Fibroblast of upper back skin (primary cell): Measurements from ENCODE around the gene KCNT2.
"Not testable (repeated sequence)": the region's sequence is repeated elsewhere in the genome, so short reads cannot be mapped to it uniquely, and the experiment has no call there.

Source experiments
- DNase-seq: peaks from one replicate; pipeline ENCODE4 v3.0.0-alpha.2; 2013

The KCNT2 gene

DNA sequence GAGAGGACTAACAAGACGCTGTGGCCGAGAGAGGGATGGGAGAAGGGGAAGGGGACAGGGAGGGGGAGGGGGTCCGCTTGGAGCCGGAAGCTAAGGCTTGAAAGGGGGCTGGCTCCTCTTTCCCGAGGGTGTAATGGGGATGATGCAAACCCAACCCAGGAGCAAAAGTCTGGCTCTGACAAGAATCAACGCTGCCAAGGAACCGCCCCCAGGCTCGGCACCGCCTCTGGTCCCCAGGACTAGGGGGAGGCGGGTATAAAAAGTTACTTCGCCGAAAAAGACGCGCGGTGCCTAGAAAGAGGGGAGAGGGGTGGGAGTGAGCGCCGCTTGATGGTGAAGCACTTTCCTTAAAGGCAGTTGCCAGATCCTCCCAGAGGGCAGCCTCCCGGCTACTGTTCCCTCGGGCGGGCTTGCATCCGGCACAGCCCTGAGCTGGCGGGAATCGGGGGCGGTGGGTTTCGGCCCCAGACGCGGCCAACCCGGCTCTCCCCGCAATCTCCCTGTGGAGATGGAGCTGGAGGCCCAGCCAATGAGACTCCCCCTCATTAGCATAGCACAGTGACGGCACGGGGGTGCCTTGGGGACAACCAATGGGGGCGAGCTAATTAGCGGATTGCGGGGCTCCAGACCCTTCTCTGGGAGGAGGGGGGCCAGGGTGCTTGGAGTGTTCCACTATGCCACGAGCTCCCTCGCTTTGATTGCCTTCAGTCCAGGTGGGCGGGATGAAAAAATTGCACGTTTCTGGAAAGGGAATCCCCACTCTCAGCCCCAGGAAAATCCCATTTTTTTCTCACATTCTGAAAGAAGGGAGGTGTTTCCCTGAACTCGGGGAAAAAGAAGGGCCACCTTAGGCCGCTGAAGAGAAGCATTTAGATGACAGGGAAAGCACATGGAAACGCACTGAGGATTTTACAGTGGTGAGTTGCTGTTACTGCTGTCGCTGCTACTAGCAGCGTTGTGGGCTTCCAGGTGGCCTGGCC, at the start of gene KCNT2:
KCNT2 (minus strand) TSS at position 51 of the 980 bp plus-strand sequence. CDS start 131 bp downstream, outside the sequence.
- peak; percentile 71 for DNase-seq

DNA sequence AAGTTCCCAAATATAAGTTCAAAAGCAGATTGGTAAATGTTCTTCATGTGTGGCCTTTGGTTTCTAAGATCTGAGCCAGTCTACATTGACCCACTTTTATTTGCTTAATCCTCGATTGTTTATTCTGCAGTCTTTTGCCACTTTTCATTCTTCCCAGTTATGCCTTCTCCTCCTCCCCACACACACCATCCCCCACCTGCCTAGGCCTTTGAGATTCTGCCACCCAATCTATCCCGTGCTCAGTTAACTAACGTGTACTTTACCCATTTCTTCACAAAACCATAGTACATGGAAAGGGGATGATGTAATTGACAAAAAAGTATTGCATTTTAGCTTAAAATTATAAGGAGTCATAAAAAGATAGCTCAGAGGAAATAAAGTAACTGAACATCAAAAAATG, 47.3 kb upstream of the KCNT2 start:
- no peak for DNase-seq

DNA sequence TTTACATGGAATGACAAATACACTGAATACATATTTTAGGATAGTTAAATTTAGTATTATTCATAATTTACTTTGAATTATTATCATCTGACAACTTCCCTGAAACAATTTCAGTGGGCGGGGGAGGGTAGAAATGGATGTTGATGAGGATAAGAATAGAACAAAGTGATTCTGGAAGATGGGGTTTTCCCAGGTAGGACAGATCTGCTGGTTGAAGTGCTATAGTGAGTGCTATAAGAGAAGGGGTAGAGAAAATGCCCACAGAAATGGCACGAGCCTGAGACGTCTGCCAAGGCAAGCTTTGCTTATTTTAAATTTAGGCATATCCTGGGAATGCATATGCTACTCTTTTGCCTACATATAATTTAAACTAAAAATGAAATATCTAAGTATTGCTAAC, 46.8 kb upstream of the KCNT2 start:
- no peak for DNase-seq

DNA sequence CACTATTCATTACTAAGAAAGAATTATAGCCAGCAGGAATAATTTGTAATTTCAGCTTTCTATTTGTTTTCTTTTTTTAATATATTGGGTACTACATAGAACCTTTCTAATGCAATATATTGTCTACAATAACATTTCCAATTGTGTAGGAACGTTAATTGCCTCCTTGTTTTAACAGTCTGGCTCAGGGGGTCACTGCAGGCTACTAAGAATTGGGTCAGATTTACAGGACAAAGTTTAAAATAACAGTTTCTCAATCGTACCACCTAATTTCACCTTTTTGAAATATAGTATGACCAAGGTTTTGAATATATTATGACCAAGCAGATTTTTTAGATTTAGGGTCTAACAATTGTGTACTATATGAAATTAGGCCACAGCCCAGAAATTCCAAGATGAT, 46.0 kb upstream of the KCNT2 start:
- no peak for DNase-seq

DNA sequence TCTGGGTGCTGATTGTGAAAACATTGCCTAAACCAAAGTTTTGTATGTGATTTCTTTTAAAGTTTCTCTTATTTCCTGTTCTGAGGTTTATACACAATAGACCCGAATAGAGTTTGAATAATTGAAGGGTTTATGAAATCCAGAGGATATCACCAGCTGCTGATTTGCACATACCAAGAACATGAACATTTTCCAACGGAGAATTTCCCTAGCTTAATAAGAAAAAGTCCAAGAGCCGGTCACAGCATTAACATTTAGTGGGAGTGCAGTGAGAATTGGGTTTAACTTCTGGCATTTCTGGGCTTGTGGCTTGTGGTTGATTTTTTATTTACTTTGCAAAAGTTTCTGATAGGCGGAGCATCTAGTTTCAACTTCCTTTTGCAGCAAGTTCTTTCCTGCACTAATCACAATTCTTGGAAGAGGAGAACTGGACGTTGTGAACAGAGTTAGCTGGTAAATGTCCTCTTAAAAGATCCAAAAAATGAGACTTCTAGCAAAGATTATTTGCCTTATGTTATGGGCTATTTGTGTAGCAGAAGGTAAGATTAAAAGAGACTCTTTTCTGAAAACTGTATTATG, 43.5 kb upstream of the KCNT2 start, which contains the start of gene CFH:
CFH (plus strand) TSS at position 407 of the 579 bp plus-strand sequence; CDS start at position 482, 75 bp downstream.
- DNase-seq, result peak; percentile 86

DNA sequence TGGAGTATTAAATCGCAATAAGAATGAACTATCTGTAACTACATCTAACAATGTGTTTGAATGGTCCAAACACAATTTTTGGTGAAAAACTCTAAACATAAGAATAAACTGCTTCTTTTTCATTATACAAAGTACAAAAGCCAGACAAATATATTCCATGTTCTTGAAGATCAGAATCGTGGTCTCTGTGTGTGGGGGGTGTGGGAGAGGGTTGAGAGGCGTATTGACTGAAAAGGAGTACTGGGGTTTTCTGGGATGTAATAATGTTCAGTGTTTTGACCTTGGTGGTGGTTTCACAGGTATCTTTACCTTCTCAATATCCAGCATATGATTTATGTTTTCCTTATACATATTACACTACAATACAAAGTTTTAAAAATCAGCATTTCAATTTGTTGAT, 42.8 kb upstream of the KCNT2 start:
- DNase-seq, result no peak

DNA sequence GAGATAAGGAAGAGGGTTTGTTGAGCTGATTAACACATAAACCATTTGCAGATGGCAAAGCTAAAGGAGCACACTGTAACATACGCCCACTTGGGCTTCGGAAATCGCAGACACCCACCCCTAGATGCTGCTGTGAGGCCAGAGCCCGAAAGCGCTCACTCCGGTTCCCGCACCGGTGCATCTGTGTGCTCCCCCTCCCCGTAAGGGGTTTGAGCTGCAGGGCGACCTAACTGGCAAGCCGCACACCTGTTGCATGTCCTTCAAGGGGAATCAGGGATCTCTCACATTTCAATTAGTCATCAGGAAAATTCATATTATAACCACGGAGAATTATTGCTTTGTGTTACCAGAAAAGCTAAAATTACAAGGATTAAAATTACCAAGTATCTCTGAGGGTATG, 42.2 kb upstream of the KCNT2 start:
- DNase-seq, result no peak

DNA sequence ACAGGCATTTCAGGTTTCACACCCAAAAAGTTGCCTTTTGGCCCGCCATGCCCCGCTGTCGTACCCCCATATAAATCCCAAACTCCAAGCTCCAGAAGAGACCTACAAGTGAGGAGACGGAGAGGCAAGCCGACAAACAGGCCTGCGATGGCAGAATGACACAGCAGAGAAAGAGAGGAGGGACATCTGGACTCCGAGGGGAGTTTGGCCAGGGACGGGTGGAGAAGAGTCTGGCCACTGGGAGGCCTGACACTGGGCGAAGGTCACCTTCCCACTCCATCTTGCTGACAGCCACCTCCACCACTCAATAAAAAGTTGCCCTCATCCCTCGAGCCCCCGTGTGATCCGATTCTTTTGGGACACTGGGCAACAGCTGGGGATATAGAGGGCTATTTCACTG, 41.8 kb upstream of the KCNT2 start:
- DNase-seq, result no peak

DNA sequence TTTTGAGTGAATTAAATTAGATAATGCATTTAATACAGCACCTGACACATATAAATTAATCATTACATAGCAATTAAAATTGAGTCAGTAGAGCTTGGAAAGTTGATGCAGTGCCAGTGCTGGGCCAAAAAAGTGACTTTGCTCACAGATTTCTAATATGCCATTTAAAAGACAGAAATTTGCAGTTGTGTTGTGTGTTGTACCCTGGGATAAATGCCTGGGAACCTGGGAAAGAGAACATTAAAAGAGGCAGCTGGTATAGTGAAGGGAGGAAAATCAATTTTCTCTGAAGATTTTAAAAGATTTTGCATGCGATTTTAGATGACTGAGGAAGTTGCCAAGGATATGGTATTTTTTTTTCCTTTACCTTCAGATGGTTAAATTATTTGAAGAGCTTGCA, 32.7 kb upstream of the KCNT2 start:
- DNase-seq, result no peak

DNA sequence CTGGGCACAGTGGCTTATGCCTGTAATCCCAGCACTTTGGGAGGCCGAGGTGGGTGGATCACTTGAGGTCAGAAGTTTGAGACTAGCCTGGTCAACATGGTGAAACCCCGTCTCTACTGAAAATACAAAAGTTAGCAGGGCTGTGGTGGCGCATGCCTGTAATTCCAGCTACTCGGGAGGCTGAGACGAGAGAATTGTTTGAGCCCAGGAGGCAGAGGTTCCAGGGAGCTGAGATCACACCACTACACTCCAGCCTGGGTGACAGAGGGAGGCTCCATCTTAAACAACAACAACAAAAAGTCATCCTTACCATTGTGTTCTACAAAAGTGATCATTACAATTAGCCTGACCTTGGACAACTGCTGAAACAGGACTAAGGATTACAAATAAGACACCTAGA, 31.1 kb upstream of the KCNT2 start:
- DNase-seq, result not testable (repeated sequence)

DNA sequence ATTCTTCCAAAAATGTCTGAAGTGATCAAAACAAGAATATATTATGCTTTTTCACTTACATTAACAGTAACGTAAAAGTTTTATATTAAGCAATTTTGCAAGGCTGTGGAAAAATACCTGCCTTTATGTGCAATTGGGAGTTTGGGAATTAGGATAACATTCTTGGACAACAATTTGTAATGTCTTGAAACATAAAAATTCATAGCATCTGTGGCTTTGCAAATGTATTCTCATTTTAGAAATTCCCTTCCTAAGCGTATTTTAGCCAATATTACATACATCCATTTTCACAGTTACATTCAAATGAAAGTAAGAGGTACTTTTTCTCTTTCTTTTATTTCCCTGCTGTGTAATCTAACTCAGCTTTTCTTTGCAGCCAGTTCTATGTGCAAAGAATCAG, 30.2 kb upstream of the KCNT2 start:
- DNase-seq, result no peak

DNA sequence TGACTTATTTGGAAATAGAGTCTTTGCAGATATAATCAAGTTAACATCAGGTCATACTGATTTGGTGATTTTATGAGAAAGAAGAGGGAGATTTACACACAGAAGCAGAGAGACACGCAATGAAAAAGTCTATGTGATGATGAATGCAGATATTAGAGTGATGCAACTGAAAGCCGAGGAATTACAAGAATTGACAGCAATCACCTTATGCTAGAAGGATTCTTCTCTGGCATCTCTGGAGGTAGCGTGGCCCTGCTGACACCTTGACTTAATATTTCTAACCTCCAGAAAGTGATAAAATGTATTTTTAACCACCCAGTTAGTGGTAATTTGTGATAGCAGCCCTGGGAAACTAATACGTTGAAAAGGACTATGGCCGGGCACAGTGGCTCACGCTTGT, 29.4 kb upstream of the KCNT2 start:
- DNase-seq, result no peak

DNA sequence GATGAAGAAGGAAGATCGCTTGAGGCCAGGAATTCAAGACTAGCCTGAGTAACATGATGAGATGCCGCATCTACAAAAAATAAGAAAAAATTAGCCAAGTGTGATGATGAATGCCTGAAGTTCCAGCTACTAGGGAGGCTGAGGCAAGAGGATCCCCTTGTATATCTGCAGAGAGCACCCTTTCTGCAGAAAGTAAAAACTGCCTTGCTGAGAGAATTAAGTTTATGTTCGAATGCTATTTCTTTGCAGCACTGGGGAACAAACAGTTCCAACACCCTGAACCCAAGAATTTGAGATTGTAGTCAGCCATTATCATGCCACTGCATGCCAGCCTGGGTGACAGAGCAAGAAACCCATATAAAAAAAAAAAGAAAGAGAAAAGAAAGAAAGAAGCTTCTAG, 20.6 kb upstream of the KCNT2 start:
- no peak for DNase-seq

DNA sequence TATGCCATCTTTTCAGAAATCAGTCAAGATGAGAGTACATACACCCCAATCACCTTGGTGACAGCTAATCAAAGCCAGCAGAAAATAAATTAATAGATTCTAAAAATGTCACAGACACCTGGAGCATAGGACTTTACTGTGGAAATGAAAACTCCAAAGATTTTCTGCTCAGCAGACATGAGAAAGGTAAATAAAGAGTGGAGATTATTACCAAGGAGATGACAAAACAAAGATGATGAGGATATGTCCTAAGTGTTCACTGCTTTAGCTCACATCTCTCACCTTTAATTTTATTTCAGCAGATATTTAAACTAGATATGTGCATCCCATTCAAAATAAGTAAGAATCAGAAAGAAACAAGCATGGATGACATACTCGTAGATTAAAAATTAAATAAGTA, 14.8 kb upstream of the KCNT2 start:
- no peak for DNase-seq

DNA sequence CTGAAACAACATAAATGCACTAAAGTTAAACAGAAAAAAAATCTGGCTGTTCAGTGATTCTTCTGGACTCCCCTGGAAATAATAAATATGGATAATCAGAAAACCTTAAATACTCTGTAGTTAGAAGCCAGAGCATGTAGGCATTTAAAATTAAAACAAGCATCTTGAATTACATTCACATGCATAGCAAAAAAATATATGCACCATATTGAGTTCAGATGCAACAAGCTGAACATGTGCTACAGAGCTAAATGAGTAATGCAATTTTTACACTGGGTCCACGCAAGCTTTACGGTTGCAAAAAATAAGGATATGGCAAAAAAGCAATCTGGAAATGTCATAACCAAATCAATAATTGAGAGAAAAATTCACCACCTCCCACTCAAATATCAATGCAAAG, 11.5 kb upstream of the KCNT2 start:
- no peak for DNase-seq

DNA sequence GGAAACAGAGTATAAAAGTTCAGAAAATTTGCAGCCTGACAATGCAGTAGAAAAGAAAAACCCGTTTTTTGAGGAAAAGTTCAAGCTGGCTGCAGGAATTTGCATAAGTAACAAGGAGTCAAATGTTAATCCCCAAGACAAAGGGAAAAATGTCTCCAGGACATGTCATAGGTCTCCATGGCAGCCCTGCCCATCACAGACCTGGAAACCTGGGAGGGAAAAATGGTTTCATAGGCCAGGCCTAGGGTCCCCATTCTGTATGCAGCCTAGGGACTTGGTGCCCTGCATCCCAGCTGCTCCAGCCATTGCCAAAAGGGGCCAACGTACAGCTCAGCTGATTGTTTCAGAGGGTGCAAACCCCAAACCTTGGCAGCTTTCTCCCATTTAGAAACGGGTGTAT, 3.6 kb upstream of the KCNT2 start:
- no peak for DNase-seq

DNA sequence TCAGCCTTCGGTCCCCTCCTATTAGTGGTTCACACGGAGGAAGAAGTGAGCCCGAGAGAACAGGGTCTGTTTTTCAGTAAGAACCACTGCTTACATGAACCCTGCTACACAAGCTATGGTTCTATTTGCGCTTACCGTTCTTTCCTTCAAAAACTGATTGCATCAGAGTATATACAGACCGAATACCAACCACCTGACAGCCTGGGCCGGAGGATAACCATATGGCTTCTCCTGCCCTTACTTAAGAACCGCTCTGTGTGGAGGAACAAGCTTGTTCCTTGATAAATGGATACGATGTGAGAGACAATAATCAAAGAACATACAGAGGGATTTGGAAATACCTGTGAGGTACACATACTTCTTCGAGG, 1.1 kb upstream of the KCNT2 start:
- DNase-seq, result no peak

DNA sequence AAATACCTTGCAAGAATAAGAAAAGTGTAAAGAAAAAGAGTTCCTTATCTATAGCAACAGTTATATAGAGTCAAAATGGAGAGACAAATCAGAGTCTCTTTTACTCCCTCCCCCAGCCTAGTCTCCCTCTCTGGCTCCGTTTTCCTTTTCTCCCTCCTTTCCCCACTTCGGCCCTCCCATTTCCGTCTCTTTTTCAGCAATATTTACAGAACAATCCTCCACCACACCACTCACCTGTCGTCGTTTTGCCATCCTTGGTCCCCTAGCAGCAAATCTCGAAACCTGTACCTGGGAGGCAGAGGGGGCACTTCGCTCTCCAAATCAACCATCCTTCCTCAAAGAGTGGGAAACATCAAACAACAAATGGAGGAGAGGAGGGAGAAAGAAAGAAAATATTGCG, 259 bp downstream of the KCNT2 start:
- no peak for DNase-seq

DNA sequence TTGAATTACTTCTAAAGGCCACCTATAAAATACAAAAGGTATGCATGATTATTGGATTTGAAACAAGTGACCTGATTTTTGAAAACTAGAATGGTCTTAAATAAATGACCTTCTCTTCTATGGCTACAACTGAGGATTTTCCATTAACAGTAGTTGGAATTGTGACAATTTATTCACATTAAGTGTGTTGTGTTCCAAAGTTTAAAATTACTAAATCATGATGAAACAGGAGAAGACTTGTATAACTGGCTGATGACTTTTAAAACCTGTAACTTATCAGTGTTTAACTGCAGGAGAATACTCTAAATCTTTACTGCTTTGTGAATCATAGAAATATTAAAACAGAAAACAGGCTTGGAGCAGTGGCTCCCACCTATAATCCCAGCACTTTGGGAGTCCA, 4.6 kb downstream of the KCNT2 start:
- DNase-seq, result no peak

DNA sequence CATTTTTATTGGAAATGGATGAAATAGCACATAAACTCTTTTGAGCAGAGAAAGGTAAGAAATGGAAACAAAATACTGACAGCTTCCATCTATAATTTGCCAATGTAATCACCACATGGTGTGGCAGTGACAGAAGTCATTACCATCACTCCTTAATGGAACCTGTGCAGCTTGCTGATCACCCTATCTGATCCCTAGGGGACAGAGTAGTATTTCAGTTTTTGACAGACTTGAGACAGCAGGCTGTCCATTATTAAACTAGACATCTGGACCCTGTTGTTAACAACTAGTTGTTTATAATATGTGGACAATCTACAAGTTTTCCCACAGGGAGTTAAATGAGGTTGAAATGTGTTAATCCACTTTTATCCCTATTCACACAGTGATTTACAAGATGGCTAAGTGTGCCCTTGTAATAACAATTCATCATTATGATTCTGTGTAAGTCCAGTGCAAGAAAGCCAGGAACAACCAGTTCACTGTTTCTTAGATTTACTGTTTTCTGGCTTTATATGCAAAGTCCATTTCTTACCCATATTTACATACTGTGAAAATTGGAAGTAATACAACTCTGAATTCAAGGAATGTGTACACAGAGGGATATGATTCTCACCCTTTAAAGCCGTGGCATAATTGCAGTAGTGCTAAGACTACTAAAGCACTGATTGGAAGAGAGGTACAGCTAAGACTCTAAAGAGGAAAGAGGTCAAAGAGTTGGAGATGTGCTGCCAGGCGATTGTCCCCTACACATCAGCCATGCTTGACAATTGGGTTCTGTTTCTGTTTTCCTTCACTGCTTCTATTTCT, 9.1 kb downstream of the KCNT2 start:
- DNase-seq, result no peak

DNA sequence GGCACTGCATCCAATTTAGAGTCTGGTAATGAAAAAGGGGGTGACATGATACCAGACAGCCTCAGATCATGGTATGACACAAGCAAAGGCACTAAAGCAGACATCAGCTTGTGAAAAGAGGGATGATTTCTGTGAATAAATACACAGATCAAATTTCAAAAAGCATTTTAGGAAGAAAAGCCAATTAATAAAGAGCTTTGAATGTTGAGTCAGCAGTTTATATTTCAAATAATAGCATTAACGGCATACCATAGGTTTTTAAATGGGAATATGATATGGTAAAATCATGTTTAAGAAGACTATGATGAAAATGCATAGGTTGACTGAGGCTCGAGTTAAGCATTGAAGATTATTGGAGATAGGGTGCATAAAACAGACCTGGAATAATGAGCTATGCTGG, 13.5 kb downstream of the KCNT2 start:
- DNase-seq, result no peak

DNA sequence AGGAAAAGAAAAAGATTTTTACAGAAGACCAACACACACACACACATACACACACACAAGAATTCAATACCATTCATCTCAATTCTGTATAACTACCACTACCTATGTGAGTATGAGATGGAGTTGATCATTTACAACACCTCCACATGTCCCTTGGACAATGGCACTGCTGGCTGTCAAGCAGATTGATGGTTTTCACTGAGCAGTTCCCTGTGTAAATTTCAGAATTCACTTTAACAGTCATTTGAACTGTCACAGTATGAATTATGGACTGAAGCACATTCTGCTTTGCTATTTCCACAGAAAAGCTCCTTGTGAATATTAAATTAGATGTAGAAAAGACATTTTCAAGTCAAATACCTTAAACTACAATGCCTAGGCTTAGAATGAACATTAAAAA, 14.3 kb downstream of the KCNT2 start:
- no peak for DNase-seq

DNA sequence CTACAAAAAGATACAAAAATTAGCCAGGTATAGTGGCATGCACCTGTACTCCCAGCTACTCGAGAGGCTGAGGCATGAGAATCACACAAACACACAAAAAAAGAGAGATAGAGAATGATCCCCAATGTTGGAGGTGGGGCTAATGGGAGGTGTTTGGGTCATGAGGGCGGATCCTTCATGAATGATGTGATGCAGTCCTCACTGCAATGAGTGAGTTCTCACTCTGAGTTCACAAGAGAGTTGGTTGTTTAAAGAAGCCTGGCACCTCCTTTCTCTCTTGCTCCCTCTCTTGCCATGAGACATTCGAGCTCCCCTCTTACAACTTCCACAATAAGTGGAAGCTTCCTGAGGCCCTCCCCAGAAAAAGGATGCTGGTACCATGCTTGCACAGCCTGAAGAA, 17.3 kb downstream of the KCNT2 start:
- no peak for DNase-seq
